Measurements from ENCODE around the gene IFNGR1. TPM values are rescaled to one million over a fixed set of nuclear protein-coding genes. Genes with fewer than 3 reads are reported as not detected.

IFNGR1 gene
- total RNA-seq, 1 experiment from 2014 or later, result 27.1 TPM

- Histone ChIP-seq H3K79me2 (ENCODE audit: insufficient read depth, low read length) (no peaks in the 10 kb centered on the region), H3K27ac (ENCODE audit: low read depth, low read length) (no peak overlapping the region), H3K27me3 (ENCODE audit: insufficient read depth, low read length) (no peaks in the 10 kb centered on the region), H3K9ac (ENCODE audit: low read length) (no peak overlapping the region), H2AFZ (ENCODE audit: low read depth, low read length, poor library complexity, severe bottlenecking) (no peak overlapping the region), H3K4me3 (replicated peaks in 1 of 2; ENCODE audit: low read depth in 1 of 2, low read length in 2 of 2) (no peak overlapping the region), H3K4me1 (ENCODE audit: control insufficient read depth in 1 of 2, insufficient read depth in 2 of 2, low read length in 2 of 2) (no peaks in the 10 kb centered on the region), H3K9me2 (ENCODE audit: insufficient read depth) (no peaks in the 10 kb centered on the region), H3K4me2 (ENCODE audit: low read length) (no peak overlapping the region), H3K9me3 (ENCODE audit: control insufficient read depth in 1 of 2, insufficient read depth in 1 of 2, low read depth in 1 of 2, low read length in 2 of 2) (no peaks in the 10 kb centered on the region), H3K36me3 (ENCODE audit: control insufficient read depth in 1 of 2, insufficient read depth in 2 of 2, low read length in 2 of 2) (no peaks in the 10 kb centered on the region), H4K20me1 (ENCODE audit: insufficient read depth) (no peaks in the 10 kb centered on the region)
- no peak for ATAC-seq
- BruUV-seq (replicated peaks), result no TSS peak
- CTCF ChIA-PET, result no interaction called here
- POLR2A ChIA-PET, result no interaction called here
- RAD21 ChIA-PET (ENCODE audit: low non-redundant PET in 1 of 2, low total read pairs in 2 of 2, uncharacterized antibody in 2 of 2, unreplicated experiment in 2 of 2), result no interaction called here
- no peak for DNase-seq (ENCODE audit: low read depth, low spot score)
- intact Hi-C loops (cut with micrococcal nuclease), result no loop called here
- TF ChIP-seq ELF1 (IDR thresholded peaks at IDR 0.05; ENCODE audit: borderline replicate concordance, low read depth) (no peak), POLR2AphosphoS5 (IDR thresholded peaks at IDR 0.05; ENCODE audit: low read depth, low read length) (no peak)
These were observed 29.5 kb upstream of the IFNGR1 start for GRCh38 chr6:137248702-137249101.

GRCh38 chr6:137247724-137248123, 28.5 kb upstream of the IFNGR1 start:
- Histone ChIP-seq H3K4me3 (replicated peaks in 1 of 2; ENCODE audit: low read depth in 1 of 2, low read length in 2 of 2) (no peak overlapping the region), H3K79me2 (ENCODE audit: insufficient read depth, low read length) (no peaks in the 10 kb centered on the region), H3K9ac (ENCODE audit: low read length) (no peak overlapping the region), H3K27ac (ENCODE audit: low read depth, low read length) (no peak overlapping the region), H3K27me3 (ENCODE audit: insufficient read depth, low read length) (no peaks in the 10 kb centered on the region), H2AFZ (ENCODE audit: low read depth, low read length, poor library complexity, severe bottlenecking) (no peak overlapping the region), H3K9me2 (ENCODE audit: insufficient read depth) (no peaks in the 10 kb centered on the region), H4K20me1 (ENCODE audit: insufficient read depth) (no peaks in the 10 kb centered on the region), H3K36me3 (ENCODE audit: control insufficient read depth in 1 of 2, insufficient read depth in 2 of 2, low read length in 2 of 2) (no peaks in the 10 kb centered on the region), H3K4me2 (ENCODE audit: low read length) (no peak overlapping the region), H3K9me3 (ENCODE audit: control insufficient read depth in 1 of 2, insufficient read depth in 1 of 2, low read depth in 1 of 2, low read length in 2 of 2) (no peaks in the 10 kb centered on the region), H3K4me1 (ENCODE audit: control insufficient read depth in 1 of 2, insufficient read depth in 2 of 2, low read length in 2 of 2) (no peaks in the 10 kb centered on the region)
- POLR2A ChIA-PET, result no interaction called here
- intact Hi-C loops (cut with micrococcal nuclease), result no loop called here
- CTCF ChIA-PET, result no interaction called here
- no TSS peak for BruUV-seq (replicated peaks)
- DNase-seq (ENCODE audit: low read depth, low spot score) (no peak), ATAC-seq (no peak)
- RAD21 ChIA-PET (ENCODE audit: low non-redundant PET in 1 of 2, low total read pairs in 2 of 2, uncharacterized antibody in 2 of 2, unreplicated experiment in 2 of 2), result no interaction called here
- TF ChIP-seq CBX3 (IDR thresholded peaks at IDR 0.05; ENCODE audit: low read depth) (no peak), YY1 (IDR thresholded peaks at IDR 0.05; ENCODE audit: extremely low read depth, insufficient replicate concordance, low read depth, low read length) (no peak), CTCF (IDR thresholded peaks at IDR 0.05 in 2 of 3, conservative IDR thresholded peaks at IDR 0.05 in 1 of 3; ENCODE audit: borderline replicate concordance in 1 of 3, insufficient read depth in 1 of 3, low read depth in 2 of 3, low read length in 2 of 3) (no peak), REST (IDR thresholded peaks at IDR 0.05; ENCODE audit: low read depth) (no peak), ATF3 (IDR thresholded peaks at IDR 0.05) (no peak), JUND (IDR thresholded peaks at IDR 0.05) (no peak), ZFX (IDR thresholded peaks at IDR 0.05) (no peak), MAX (IDR thresholded peaks at IDR 0.05) (no peak), ZNF274 (IDR thresholded peaks at IDR 0.05; ENCODE audit: low read depth, low read length) (no peak), EZH2 (IDR thresholded peaks at IDR 0.05) (no peak), EGR1 (IDR thresholded peaks at IDR 0.05; ENCODE audit: low read depth) (no peak), SRF (IDR thresholded peaks at IDR 0.05; ENCODE audit: low read depth) (no peak), FOSL1 (IDR thresholded peaks at IDR 0.05; ENCODE audit: low read depth) (no peak), EZH2phosphoT487 (IDR thresholded peaks at IDR 0.05; ENCODE audit: borderline replicate concordance) (no peak), TCF7L2 (IDR thresholded peaks at IDR 0.05; ENCODE audit: borderline replicate concordance, extremely low read depth, insufficient read depth, insufficient read length) (no peak)

All from HCT116 (cell line).